Stimulated activated CD8-positive, alpha-beta memory T cell treated with anti-CD3 and anti-CD28 coated beads, Interleukin-7, amount 100 ng/mL, for 24 hours (primary cell): Measurements from ENCODE around the gene TIAM2.

Source experiments
- DNase-seq: peaks from one replicate; pipeline ENCODE4 v3.0.0-alpha.2; 2020; ENCODE audit warnings: low read depth

TIAM2 gene

GRCh38 chr6:155234167-155234566 lies 239.1 kb downstream of the TIAM2 start:
- DNase-seq, result no peak

- no peak for DNase-seq
Observed at GRCh38 chr6:155234687-155235086, 239.6 kb downstream of the TIAM2 start.

GRCh38 chr6:155235087-155235486 lies 240.0 kb downstream of the TIAM2 start:
- no peak for DNase-seq

GRCh38 chr6:155237613-155238012 lies 242.5 kb downstream of the TIAM2 start:
- no peak for DNase-seq

GRCh38 chr6:155240905-155241600 lies 245.9 kb downstream of the TIAM2 start:
- DNase-seq, result no peak

GRCh38 chr6:155241966-155242365 lies 246.9 kb downstream of the TIAM2 start:
- no peak for DNase-seq

GRCh38 chr6:155244434-155244833 lies 249.3 kb downstream of the TIAM2 start:
- no peak for DNase-seq

- no peak for DNase-seq
Observed at GRCh38 chr6:155245193-155245592, 250.1 kb downstream of the TIAM2 start.

GRCh38 chr6:155245831-155246230 lies 250.7 kb downstream of the TIAM2 start:
- no peak for DNase-seq

GRCh38 chr6:155246825-155247224 lies 251.7 kb downstream of the TIAM2 start:
- no peak for DNase-seq

GRCh38 chr6:155247618-155248007 lies 252.5 kb downstream of the TIAM2 start:
- no peak for DNase-seq

GRCh38 chr6:155248008-155249001 lies 253.2 kb downstream of the TIAM2 start:
- DNase-seq, result no peak

- DNase-seq, result no peak
Observed at GRCh38 chr6:155250701-155251381, 255.7 kb downstream of the TIAM2 start.

GRCh38 chr6:155252581-155252980 lies 257.5 kb downstream of the TIAM2 start:
- DNase-seq, result no peak

- no peak for DNase-seq
Observed at GRCh38 chr6:155253337-155253736, 258.2 kb downstream of the TIAM2 start.

GRCh38 chr6:155254139-155254538 lies 259.0 kb downstream of the TIAM2 start:
- DNase-seq, result no peak

GRCh38 chr6:155256122-155256795 lies 261.1 kb downstream of the TIAM2 start:
- DNase-seq, result no peak

GRCh38 chr6:155257796-155258195 lies 262.7 kb downstream of the TIAM2 start:
- no peak for DNase-seq

- DNase-seq, result no peak
Observed at GRCh38 chr6:155259204-155259603, 264.1 kb downstream of the TIAM2 start.

- no peak for DNase-seq
Observed at GRCh38 chr6:155259897-155260296, 264.8 kb downstream of the TIAM2 start.

GRCh38 chr6:155260686-155261085 lies 265.6 kb downstream of the TIAM2 start:
- DNase-seq, result no peak
